ENCODE results near the gene PSMD13. TPM values are rescaled to one million over a fixed set of nuclear protein-coding genes. Genes with fewer than 3 reads are reported as not detected.
"Not testable (repeated sequence)": the region's sequence is repeated elsewhere in the genome, so short reads cannot be mapped to it uniquely, and the experiment has no call there.

Gene PSMD13
- total and polyA plus RNA-seq, 2 experiments from 2014 or later: 98.4 to 175 TPM

DNA sequence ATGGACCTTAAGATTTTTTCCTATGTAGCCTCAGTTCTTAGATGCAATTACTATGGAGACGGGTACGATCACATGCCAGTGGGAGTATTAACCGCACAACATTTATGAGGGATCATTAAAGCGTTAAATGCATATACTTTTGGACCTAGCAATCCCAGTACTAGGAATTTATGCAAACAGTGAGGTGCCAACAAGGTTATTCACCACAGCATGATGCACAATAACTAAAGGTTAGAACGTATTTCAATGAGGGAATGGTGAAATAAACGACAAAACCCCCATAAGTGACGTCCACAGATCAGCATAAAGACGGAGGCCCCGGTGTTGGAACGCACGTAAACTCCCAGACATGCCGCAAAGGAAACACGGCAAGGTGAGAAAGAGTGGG, 1.2 kb upstream of the PSMD13 start:
- no peak for DNase-seq (ENCODE audit: low read depth in 1 of 2, low spot score in 1 of 2)
- H3K27me3 ChIP-seq: no peaks in the 10 kb centered on the region
- H3K9me3 ChIP-seq (ENCODE audit: low read depth): no peaks in the 10 kb centered on the region
- H3K27ac ChIP-seq: peak overlapping the region; percentile 93
- no peaks in the 10 kb centered on the region for H3K36me3 ChIP-seq
- peaks cover 10% of the 10 kb centered on the region for H3K4me1 ChIP-seq (ENCODE audit: low read depth)
- peak overlapping the region; percentile 98 for H3K4me3 ChIP-seq
- TF ChIP-seq, protein P1, sequence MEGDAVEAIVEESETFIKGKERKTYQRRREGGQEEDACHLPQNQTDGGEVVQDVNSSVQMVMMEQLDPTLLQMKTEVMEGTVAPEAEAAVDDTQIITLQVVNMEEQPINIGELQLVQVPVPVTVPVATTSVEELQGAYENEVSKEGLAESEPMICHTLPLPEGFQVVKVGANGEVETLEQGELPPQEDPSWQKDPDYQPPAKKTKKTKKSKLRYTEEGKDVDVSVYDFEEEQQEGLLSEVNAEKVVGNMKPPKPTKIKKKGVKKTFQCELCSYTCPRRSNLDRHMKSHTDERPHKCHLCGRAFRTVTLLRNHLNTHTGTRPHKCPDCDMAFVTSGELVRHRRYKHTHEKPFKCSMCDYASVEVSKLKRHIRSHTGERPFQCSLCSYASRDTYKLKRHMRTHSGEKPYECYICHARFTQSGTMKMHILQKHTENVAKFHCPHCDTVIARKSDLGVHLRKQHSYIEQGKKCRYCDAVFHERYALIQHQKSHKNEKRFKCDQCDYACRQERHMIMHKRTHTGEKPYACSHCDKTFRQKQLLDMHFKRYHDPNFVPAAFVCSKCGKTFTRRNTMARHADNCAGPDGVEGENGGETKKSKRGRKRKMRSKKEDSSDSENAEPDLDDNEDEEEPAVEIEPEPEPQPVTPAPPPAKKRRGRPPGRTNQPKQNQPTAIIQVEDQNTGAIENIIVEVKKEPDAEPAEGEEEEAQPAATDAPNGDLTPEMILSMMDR (IDR thresholded peaks at IDR 0.05; ENCODE audit: low read depth, low read length): no peak

DNA sequence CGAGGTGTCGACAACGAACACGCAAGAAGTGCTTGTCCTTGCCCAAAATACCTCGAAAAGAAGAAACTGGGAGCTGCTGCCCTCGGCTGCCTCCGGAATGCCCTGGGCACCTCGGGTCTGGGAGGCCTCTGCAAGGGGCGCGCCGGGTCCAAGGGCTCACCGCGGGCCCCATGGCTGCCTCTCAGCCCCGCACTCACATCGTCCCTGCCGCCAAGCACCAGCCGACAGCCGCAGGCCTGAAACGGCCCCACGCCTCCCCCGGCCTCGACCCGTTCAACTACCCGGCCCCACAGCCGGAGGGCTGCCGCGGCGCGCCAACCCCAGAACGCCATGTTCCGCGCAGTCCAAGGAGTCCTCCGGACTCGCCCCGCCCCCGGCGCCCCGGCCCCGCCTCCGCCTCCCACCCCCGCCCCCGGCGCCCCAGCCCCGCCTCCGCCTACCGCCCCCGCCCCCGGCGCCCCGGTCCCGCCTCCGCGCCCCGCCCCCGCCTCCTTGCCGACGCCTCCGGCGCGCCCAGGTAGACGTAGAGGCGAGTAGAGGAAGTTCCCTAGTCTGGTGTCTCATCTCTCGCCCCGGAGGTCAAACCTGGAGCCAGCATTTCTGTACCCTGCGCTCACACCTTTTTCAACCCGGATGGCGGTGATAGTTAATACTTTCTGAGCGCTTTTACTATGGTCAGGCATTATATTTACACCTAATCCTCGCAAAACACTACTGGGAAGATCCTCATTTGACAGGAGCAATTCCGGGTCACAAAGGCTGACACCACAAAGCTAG, 591 bp upstream of the PSMD13 start, which contains the start of gene SIRT3:
SIRT3 (minus strand) TSS at position 346 of the 777 bp plus-strand sequence; CDS start at position 332, 14 bp downstream.
- H3K4me3 ChIP-seq: peak within 1 kb of the TSS; percentile 98
- peak; percentile 85 for DNase-seq (ENCODE audit: low read depth in 1 of 2, low spot score in 1 of 2)
- H3K27me3 ChIP-seq: no peaks in the 10 kb centered on the region
- no peaks in the 10 kb centered on the region for H3K9me3 ChIP-seq (ENCODE audit: low read depth)
- H3K27ac ChIP-seq: peak within 1 kb of the TSS; percentile 93
- H3K4me1 ChIP-seq (ENCODE audit: low read depth): peaks cover 10% of the 10 kb centered on the region
- TF ChIP-seq, protein P1 (IDR thresholded peaks at IDR 0.05; ENCODE audit: low read depth, low read length): no peak
- no peaks in the 10 kb centered on the region for H3K36me3 ChIP-seq

DNA sequence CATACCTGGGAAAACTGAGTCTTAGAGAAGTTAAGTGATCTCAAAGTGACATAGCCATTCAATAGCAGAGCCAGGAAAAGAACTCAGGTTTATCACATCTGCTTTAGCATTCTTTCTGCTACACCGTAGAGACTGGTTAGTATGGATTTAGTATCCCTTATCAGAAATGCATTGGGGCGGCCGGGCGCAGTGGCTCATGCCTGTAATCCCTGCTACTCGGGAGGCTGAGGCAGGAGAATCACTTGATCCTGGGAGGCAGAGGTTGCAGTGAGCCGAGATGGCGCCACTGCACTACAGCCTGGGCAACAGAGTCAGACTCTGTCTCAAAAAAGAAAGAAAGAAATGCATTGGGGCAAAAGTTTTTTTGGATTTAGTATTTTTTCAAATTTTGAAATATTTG, 1.6 kb downstream of the PSMD13 start:
- not testable (repeated sequence) for H3K36me3 ChIP-seq; H3K4me1 ChIP-seq (ENCODE audit: low read depth); H3K27me3 ChIP-seq; H3K27ac ChIP-seq; H3K9me3 ChIP-seq (ENCODE audit: low read depth); DNase-seq (ENCODE audit: low read depth in 1 of 2, low spot score in 1 of 2)
- peak overlapping the region; percentile 98 for H3K4me3 ChIP-seq

DNA sequence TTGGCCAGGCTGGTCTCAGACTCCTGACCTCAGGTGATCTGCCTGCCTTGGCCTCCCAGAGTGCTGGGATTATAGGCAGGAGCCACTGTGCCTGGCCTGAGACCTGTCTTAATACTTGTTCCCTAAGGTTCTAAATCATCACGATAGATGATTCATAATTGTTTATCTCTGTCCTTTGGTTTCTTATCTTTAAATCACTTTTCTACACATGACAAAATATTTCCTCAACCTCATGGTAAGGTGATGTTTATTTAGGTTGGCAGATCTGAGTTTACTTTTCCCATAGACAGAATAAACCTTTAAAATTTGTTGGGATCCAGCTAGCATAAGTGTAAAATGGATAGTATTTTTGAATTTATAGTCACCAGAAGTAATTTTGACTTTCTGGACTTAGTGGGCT, 3.5 kb downstream of the PSMD13 start:
- peaks cover 11% of the 10 kb centered on the region for H3K36me3 ChIP-seq
- H3K9me3 ChIP-seq (ENCODE audit: low read depth): no peaks in the 10 kb centered on the region
- no peaks in the 10 kb centered on the region for H3K27me3 ChIP-seq
- H3K27ac ChIP-seq: no peak overlapping the region
- H3K4me3 ChIP-seq: no peak overlapping the region
- TF ChIP-seq, protein P1 (IDR thresholded peaks at IDR 0.05; ENCODE audit: low read depth, low read length): no peak
- H3K4me1 ChIP-seq (ENCODE audit: low read depth): peaks cover 7% of the 10 kb centered on the region
- no peak for DNase-seq (ENCODE audit: low read depth in 1 of 2, low spot score in 1 of 2)

DNA sequence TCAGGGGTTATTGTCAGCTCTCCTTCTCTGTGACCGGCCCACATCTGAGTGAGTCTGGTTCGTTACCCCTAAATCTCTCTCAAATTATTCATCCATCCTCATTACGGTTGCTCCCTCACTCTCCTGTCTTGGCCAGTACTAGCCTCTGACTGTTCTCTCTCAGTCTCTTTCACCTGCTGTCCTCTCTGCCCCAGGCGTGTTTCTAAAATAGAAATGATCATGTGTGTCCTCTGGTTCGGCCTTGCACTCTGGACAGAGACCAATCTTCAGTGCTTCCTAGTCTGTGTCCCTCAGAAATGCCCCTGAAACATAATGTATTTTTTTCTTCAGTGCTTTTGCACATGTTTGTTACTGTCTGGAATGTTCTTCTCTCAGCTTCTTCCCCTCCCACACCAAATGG, 4.9 kb downstream of the PSMD13 start:
- no peaks in the 10 kb centered on the region for H3K27me3 ChIP-seq
- no peak overlapping the region for H3K27ac ChIP-seq
- H3K4me3 ChIP-seq: no peak overlapping the region
- peaks cover 11% of the 10 kb centered on the region for H3K36me3 ChIP-seq
- no peaks in the 10 kb centered on the region for H3K9me3 ChIP-seq (ENCODE audit: low read depth)
- TF ChIP-seq, protein P1 (IDR thresholded peaks at IDR 0.05; ENCODE audit: low read depth, low read length): no peak
- no peak for DNase-seq (ENCODE audit: low read depth in 1 of 2, low spot score in 1 of 2)
- H3K4me1 ChIP-seq (ENCODE audit: low read depth): peaks cover 7% of the 10 kb centered on the region

DNA sequence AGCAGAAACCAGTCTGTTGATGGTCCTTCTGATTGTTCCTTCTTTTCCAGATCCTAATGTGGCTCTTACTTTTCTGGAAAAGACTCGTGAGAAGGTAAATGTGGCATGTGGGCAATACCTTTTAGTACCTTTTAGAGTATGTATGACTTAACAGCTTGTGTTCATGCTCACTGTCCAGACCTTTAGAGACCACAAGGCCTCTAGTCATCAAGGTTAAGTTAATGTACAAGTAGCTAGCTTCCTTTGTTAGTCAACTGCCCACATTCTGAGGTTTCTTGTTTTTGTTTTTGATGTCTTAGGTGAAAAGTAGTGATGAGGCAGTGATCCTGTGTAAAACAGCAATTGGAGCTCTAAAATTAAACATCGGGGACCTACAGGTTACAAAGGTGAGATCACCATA, 7.6 kb downstream of the PSMD13 start:
- no peak overlapping the region for H3K4me3 ChIP-seq
- H3K9me3 ChIP-seq (ENCODE audit: low read depth): no peaks in the 10 kb centered on the region
- H3K27ac ChIP-seq: no peak overlapping the region
- no peak for DNase-seq (ENCODE audit: low read depth in 1 of 2, low spot score in 1 of 2)
- no peaks in the 10 kb centered on the region for H3K4me1 ChIP-seq (ENCODE audit: low read depth)
- H3K27me3 ChIP-seq: no peaks in the 10 kb centered on the region
- TF ChIP-seq, protein P1 (IDR thresholded peaks at IDR 0.05; ENCODE audit: low read depth, low read length): no peak
- H3K36me3 ChIP-seq: peaks cover 35% of the 10 kb centered on the region

Data from cardiac muscle cell (in vitro differentiated cells and primary cell).